Posterior vena cava (tissue), 2 donors: ENCODE data around the gene TM9SF2. TPM values are rescaled to one million over a fixed set of nuclear protein-coding genes. Genes with fewer than 3 reads are reported as not detected.

ENCODE experiments used
- DNase-seq: peaks from one replicate; pipeline ENCODE4 v3.0.0-alpha.2; 2020; ENCODE audit warnings: low spot score
- intact Hi-C, 2 donors: fragments of 100-400 bp; cut with DNase I; formaldehyde crosslinking; loops; one replicate each; pipeline versions ENCODE4 v1.14.1 to v1.14.2; 2022 to 2023
- total RNA-seq, 2 donors: library from RNA; stranded (reverse); fragmentation: NEBNext Ultra II Directional; extraction: Animal tissue kit (Norgen Biotek cat#: 25700); gene quantifications; one replicate each; pipeline ENCODE4 v1.2.1, GENCODE V29; 2021
- donor health status: DM: yes; HTN: yes; CAD: no.
- donor health status: DM: yes; HTN: yes; CAD: no.

The TM9SF2 gene
- total RNA-seq, 2 donors from 2014 or later, result 73.4 to 81.4 TPM

GRCh38 chr13:99522298-99522697 is 21.0 kb downstream of the TM9SF2 start:
- intact Hi-C loops, result no loop called here
- DNase-seq, result no peak

GRCh38 chr13:99523838-99524237 is 22.6 kb downstream of the TM9SF2 start:
- intact Hi-C loops, result no loop called here
- no peak for DNase-seq

GRCh38 chr13:99525967-99526366 is 24.7 kb downstream of the TM9SF2 start:
- DNase-seq, result no peak
- intact Hi-C loops, result no loop called here

GRCh38 chr13:99526549-99526948 is 25.3 kb downstream of the TM9SF2 start:
- intact Hi-C loops, result no loop called here
- no peak for DNase-seq

GRCh38 chr13:99527301-99527700 is 26.0 kb downstream of the TM9SF2 start:
- intact Hi-C loops, result no loop called here

DNA sequence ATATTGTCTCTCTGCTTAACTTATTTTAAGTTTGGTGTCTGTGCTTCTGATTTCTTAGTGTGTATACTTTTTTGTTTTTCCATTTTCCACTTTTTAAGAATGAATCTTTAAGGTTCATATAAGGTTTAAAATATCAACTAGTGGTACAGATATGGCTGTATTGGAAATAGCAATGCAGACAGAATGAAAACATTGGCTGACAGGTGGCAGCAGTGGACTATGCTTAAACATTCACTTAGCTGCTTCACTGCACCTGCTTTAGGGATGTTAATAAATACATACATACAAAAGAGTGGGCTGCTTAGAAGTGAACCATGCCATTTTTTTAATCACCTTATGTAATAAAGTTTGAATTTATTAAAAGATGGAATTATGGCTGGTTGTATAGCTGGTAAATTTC is 27.3 kb downstream of the TM9SF2 start:
- DNase-seq, result no peak
- intact Hi-C loops, result no loop called here

More at GRCh38 chr13:99527301-99527700, 26.0 kb downstream of the TM9SF2 start:
- no peak for DNase-seq

GRCh38 chr13:99536023-99536422 is 34.8 kb downstream of the TM9SF2 start:
- DNase-seq, result no peak
- intact Hi-C loops, result no loop called here

DNA sequence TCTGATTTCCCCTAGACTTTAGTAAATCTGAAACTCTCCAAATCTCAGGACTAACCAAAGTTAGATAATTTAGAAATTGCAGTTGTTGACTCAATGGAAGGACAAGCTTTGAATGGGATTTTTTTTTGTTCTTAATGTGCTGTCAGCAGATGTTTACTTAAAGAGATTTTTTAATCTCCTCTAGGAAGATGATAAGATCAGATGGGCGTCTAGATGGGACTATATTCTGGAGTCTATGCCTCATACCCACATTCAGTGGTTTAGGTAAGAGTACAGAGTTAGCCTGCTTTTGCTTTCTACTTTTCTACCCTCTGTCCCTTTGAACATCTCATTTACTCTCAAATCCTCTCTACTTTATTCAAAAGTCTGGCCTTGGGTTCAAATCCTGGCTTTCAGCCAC is 39.3 kb downstream of the TM9SF2 start:
- intact Hi-C loops, result no loop called here
- no peak for DNase-seq

DNA sequence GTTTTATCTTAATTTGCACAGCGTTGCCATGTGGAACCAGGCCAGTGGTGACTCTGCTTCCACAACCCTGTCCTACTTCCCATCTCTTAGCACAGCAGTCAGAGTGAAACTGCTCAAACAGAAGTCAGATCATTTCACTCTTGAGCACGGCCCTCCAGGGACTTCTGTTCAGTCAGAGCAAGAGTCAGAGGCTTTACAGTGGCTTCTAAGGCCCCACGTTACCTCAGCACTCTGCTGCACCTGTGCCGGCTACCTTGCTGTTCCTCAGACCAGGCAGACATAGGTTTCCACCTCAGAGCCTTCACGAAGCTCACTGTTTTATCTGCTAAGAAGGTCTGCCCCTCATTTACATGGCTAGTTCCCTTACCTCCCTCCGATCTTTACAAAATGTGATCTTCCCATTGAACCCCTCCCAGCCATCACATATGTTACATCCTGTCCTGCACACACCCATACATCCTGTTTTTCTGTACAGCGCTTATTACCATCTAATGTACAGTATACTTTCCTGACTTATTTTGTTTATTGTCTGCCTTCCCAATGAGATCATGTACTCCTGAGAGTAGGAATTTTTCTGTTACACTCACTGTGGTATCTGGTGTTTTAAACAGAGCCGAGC is 41.6 kb downstream of the TM9SF2 start:
- intact Hi-C loops, result no loop called here
- no peak for DNase-seq

- intact Hi-C loops, result no loop called here
- no peak for DNase-seq
Observed at GRCh38 chr13:99545361-99545760, 44.1 kb downstream of the TM9SF2 start.

- no peak for DNase-seq
- intact Hi-C loops, result no loop called here
Observed at GRCh38 chr13:99545979-99546378, 44.7 kb downstream of the TM9SF2 start.

GRCh38 chr13:99546878-99547277 is 45.6 kb downstream of the TM9SF2 start:
- DNase-seq, result no peak
- intact Hi-C loops, result no loop called here

GRCh38 chr13:99548448-99548847 is 47.2 kb downstream of the TM9SF2 start:
- DNase-seq, result no peak
- intact Hi-C loops, result no loop called here

DNA sequence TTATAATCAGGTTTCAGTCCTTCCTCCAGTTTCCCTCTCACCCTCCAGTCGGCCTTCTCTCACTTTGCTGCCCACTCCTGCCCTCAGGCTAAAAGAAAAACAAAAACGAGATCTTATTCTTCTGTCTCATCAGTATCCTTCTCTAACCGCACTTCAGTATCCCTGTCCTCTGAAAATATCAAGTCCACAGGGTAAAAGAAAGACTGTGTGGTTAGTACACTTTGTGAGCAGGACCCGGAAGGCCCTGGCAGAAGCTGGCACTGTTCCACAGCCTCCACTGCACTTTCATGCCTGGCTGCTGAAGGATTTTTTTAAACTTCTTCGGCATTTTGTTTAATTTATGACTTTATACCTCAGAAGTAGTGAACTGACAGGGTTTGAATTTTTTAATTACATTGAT is 51.8 kb downstream of the TM9SF2 start:
- intact Hi-C loops, result no loop called here
- DNase-seq, result no peak

- no peak for DNase-seq
- intact Hi-C loops, result no loop called here
Observed at GRCh38 chr13:99555149-99555548, 53.9 kb downstream of the TM9SF2 start.

DNA sequence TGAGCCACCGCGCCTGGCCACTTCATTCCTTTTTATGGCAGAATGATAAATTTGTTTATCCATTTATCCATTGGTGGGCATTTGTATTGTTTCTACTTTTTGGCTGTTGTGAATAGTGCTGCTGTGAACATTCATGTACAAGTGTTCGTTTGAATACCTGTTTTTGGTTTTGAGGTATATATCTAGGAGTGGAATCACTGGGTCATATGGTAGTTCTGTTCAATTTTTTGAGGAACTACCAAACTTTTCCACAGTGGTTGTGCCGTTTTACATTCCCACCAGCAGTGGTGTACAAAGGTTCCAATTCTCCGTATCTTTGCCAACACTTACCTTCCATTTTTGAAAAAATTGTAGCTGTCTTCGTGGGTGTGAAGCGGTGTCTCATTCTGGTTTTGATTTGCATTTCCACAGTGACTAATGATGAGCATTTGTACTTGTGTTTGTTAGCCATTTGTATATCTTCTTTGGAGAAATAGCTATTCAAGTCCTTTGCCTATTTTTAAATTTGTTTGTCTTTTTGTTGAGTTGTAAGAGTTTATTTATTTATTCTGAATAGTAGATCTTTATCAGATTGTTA is 55.7 kb downstream of the TM9SF2 start:
- DNase-seq, result no peak
- intact Hi-C loops, result no loop called here

GRCh38 chr13:99558570-99559180 is 57.4 kb downstream of the TM9SF2 start:
- no peak for DNase-seq
- intact Hi-C loops, result no loop called here

DNA sequence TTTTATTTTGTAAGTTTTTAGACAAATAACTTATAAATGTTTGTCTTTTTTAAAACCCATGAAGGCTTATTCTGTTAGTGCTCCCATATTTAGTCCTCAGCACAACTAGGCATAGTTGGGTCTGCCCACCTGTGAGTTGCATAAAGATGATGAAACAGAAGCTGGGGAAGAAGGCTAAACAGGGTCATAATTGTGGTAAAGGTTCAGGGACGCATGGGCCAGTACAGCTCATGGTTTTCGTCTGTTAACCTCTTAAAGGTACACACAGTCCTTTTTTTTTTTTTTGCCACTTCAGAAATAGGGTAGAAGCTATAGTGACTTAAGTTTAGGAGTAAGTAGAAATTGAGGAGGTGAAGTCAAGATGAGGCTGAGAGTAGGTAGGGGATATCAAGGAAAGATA is 58.3 kb downstream of the TM9SF2 start:
- DNase-seq, result no peak
- intact Hi-C loops, result no loop called here

DNA sequence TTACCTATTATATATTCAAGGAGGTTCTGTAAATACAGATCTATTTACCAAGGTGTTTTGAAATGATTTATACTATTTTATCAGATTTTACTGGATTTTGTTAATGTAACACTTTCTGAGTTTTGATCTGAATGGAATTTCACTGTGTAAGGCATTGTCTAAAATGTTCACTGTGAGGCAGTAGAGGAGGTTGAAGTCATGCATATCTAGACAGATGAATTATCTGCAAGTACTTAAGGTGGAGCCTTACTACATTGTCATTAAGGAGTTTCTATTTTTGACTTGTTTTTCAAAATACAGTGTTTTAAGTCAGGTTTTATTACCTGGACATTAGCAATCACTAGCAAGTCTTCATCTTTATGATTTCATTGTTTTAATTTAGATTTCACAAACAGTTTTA is 62.1 kb downstream of the TM9SF2 start:
- intact Hi-C loops, result no loop called here
- DNase-seq, result no peak

GRCh38 chr13:99564386-99564785 is 63.1 kb downstream of the TM9SF2 start:
- no peak for DNase-seq
- intact Hi-C loops, result no loop called here

DNA sequence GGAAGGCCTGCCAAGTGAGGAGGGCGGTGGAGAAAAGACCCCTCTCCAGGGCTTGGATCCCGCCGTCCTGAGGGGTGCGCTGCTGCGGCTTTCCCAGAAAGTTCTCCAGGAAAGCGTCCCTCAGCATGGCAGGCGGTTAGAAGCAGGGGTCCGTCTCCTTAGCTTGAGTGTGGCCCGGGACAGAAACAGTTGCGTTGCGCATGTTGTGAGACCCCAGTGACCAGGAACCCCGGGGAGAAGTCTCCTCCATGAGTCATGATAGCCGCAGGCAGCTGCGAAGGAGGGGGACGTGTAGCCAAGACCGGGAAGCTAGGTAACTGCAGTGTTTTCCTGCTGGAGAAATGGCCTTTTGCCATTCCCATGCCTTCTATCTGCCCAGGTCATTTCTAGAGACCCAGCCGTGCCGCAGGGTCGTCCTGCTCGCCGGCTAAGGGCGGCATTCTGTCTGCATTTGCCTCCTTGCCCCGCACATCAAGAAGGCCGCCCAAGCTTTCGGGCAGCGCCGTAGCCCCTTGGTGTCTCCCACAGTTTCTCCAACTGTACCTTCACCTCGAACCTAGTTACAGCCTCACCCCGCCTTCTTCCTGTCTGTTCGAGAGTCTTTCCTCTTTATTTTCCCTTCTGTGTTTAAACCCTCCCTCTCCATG is 64.3 kb downstream of the TM9SF2 start:
- intact Hi-C loops, result no loop called here

More for the DNA sequence above, 64.3 kb downstream of the TM9SF2 start:
- DNase-seq, result no peak
